ENCODE measurements around the gene OR10V1.
A peak's percentile ranks its signal among the peaks of the same experiment; 100 is the strongest.
"Not testable (repeated sequence)": the region's sequence is repeated elsewhere in the genome, so short reads cannot be mapped to it uniquely, and the experiment has no call there.

Gene OR10V1

DNA sequence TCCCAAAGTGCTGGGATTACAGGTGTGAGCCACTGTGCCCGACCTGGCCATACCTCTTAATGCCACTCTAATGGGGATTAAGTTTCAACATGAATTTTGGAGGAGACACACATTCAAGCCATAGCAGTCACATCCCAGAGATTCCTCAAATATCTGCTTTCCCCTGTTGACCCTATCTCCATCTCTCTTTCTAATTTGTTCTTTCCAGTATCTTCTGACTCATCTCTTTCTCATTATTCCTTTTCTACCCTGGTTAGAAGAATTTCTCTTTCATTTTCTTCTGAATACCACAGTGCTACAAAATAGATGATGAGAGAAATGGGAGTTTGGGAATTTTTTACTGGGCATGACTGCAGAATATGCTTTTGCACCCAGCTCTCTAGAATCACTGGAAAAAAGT is 5.1 kb downstream of the OR10V1 start:
- DNase-seq = no peak

DNA sequence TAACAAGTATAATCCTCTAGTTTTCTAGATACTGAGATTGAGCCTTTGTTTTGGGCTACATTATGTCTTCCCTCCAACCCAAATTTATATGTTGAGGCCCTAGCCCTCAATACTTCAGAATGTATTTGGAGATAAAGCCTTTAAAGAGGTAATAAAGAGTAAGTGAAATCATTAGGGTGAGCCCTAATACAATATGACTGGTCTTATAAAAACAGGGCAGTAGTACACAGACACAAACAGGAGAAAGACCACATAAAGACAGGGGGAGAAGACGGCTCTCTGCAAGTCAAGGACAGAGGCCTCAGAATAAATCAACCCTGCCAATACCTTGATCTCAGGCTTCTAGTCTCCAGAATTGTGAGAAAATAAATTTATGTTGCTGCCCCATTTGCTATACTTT is 6.3 kb downstream of the OR10V1 start:
- DNase-seq = no peak

DNA sequence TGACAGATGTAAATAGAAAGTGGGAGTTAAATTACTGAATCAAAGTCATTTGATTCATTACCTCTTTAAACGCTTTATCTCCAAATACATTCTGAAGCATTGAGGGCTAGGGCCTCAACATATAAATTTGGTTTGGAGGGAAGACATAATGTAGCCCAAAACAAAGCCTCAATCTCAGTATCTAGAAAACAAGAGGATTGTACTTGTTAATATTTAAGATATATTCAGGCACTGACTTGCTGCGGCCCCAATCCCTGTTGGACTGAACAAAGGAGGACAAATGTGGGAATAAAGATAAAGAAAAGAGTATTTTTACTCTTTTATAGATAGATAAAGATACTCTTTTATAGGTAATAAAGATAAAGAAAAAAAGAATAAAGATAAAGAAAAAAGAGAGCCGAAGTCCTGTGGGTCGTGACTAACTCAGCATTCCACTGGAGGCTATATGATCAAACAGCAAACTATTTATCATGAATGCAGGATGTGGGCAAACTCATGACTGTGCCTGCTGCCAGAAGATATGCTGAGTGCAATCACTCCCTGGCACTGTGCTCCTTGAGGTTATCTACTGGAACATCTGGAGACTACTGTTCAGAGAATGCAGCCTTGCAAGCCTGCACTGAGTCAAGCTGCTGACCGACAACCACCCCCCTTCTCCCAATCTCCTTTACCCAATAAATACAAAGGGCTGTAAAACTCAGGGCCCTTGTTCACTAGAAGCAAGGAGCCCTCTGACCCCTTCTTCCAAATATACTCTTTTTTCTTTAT is 6.9 kb downstream of the OR10V1 start:
- no peak for DNase-seq

DNA sequence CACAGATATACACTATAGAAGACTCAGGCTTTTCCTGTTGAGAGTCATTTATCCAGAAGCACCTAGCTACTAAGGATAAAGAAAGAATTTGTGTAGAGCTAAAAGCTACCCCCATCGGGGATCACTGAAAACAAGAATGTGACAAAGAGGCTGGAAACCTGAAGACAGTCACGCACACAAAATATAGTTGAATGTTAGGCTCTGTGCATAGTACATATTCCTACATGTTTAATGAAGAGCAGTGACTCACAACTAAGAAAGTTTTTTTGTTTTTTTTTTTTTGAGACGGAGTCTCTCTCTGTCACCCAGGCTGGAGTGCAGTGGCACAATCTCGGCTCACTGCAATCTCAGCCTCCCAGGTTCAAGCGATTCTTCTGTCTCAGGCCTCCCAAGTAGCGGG is 8.4 kb downstream of the OR10V1 start:
- DNase-seq = no peak

DNA sequence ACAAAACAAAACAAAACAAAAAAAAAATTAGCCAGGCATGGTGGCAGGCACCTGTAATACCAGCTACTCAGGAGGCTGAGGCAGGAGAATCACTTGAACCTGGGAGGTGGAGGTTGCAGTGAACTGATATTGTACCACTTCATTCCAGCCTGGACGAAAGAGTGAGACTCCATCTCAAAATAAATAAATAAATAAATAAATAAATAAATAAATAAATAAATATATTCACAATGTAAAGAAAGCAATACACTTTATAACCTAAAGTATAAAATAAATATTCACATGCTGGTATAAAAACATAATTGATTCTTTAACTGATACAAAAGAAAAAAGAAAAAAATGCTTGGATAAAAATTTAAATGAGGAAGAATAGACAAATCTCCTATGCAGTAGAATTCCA is 10.1 kb downstream of the OR10V1 start:
- DNase-seq = not testable (repeated sequence)

DNA sequence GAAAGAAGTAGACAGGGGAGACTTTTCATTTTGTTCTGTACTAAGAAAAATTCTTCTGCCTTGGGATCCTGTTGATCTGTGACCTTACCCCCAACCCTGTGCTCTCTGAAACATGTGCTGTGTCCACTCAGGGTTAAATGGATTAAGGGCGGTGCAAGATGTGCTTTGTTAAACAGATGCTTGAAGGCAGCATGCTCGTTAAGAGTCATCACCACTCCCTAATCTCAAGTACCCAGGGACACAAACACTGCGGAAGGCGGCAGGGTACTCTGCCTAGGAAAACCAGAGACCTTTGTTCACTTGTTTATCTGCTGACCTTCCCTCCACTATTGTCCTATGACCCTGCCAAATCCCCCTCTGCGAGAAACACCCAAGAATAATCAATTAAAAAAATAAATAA is 13.5 kb downstream of the OR10V1 start:
- not testable (repeated sequence) for DNase-seq

DNA sequence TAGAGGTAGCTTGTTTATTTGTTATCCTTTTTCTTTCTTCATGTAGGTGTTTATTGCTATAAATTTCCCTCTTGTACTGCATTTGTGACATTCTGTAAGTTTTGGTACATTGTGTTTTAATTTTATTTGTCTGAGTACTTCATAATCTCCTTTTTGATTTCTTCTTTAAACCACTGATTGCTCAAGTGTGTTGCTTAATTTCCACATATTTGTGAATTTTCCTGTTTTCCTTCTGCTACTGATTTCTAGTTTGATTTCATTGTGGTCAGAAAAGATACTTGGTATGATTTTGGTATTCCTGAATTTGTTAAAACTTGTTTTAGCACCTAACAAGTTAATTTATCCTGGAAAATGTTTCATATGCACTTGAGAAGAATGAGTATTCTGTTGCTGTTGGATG is 15.1 kb downstream of the OR10V1 start:
- no peak for DNase-seq

DNA sequence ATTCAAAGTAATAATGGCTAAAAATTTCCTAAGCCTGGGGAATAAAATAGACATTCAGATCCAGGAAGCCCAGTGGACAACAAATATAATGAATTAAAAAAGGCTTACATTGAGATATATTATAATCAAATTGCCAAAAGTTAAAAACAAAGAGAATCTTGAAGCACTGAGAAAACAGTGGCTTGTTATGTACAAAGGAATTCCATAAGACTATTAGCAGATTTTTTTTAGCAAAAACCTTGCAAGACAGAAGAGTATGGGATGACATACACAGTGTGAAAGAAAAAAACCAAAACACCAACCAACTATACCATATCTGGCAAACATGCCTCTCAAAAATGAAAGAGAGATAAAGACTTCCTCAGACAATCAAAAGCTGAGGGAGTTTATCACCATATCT is 20.7 kb downstream of the OR10V1 start:
- no peak for DNase-seq

DNA sequence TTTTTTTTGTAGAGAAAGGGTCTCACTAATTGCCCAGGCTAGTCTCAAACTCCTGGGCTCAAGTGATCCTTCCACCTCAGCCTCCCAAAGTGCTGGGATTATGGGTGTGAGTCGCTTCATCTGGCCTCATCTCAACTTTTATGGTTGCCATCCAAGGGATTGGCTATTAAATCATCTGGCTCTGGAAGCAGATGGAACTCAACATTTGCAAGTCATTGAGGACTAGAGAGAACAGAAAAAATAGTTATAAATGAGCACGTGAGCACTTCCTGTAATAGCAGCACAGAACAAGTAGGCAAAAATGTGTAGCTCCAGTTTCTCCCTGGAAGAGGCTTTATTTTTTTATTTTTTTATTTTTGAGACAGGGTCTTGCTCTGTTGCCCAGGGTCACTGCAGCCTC is 22.5 kb downstream of the OR10V1 start:
- no peak for DNase-seq

DNA sequence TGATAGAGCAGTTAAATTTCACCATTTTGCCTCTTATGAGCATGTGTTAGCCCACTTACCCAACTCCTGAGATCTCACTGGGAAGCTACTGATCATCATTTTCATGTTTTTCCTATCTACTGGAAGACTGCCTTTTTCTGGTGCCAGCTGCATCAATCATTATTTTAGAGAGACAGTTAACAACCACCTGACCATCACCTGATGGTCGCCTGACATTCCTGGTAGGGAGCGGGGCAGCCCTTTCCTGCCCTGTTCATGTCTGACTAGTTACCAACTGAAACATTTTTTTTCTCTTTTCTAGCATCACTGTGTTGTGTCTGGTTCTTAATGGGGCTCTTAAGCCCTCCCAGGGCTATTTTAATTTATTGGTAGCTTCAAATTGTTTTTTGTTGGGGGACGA is 24.6 kb downstream of the OR10V1 start:
- DNase-seq = no peak

DNA sequence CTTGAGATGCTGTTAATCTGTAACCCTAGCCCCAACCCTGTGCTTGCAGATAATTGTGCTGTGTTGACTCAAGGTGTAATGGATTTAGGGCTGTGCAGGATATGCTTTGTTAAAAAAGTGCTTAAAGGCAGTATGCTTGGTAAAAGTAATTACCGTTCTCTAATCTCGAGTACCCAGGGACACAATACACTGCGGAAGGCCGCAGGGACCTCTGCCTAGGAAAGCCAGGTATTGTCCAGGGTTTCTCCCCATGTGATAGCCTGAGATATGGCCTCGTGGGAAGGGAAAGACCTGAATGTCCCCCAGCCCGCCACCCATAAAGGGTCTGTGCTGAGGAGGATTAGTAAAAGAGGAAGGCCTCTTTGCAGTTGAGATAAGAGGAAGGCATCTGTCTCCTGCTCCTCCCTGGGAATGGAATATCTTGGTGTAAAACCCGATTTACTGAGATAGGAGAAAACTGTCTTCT is 32.4 kb downstream of the OR10V1 start:
- not testable (repeated sequence) for DNase-seq

DNA sequence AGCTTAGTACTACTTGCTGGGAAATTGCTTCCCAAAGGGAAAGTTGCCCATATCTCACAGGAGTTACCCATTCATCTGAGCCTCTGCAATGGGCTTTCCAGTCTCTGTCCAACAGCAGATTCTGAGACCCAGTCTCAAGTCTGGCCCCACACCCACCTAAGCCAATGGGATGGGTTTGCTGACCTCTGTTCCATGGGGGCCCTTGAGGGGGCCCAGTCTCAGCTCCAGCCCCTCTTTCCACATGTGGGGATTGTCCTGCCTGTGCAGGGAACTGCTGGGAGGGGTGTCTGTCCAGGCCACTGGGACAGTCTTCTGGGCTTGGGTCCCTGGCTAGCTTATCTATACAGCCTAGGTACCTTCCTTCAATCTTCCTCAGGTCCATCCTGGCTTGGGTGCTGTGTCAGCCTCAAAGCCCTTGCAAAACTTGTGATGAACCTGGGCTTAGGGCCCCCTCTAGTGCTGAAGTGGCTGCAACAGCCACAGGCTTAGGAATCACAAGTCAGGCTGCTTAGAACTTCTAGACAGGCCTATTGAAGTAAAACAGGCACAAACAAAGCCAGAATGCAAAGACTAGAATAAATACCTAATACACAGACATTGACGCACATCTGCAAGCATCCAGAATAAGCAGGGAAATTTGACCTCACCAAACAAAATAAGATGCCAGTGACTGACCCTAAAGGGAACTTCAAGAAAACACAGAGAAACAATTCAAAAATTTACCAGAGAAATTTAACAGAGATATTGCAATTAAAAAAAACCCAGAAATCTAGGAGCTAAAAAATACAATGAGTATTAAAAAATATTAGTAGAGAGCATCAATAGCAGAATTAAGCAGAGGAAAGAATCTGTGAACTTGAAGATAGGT is 33.1 kb downstream of the OR10V1 start:
- peak; percentile 38 for DNase-seq

DNA sequence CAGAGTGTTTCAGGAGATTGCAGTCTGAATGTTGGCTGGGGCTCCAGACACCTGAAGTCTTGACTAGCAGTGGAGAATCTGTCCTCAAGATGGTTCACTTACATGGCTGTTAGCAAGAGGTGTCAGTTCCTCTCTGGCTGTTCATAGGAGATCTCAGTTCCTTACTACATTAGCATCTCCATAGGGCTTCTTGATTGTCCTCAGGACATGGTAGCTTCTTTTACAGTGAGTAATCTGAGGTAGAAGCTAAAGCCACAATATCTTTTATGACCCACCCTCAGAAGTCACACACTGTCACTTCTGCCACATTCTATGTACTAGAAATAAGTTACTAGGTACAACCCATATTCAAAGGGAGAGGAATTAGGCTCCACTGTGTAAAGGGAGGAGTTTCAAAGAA is 34.3 kb downstream of the OR10V1 start:
- DNase-seq = no peak

DNA sequence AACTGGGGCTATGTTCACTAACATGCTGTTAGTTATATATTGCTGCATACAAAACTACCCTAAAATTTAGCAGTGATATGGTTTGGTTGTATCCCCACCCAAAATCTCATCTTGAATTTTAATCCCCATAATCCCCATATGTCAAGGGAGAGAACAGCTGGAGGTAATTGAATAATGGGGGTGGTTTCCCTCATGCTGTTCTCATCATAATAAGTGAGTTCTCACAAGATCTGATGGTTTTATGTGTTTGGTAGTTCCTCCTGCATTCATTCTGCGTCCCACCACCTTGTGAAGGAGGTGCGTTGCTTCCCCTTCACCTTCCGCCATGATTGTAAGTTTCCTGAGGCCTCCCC is 34.9 kb downstream of the OR10V1 start:
- DNase-seq = no peak

DNA sequence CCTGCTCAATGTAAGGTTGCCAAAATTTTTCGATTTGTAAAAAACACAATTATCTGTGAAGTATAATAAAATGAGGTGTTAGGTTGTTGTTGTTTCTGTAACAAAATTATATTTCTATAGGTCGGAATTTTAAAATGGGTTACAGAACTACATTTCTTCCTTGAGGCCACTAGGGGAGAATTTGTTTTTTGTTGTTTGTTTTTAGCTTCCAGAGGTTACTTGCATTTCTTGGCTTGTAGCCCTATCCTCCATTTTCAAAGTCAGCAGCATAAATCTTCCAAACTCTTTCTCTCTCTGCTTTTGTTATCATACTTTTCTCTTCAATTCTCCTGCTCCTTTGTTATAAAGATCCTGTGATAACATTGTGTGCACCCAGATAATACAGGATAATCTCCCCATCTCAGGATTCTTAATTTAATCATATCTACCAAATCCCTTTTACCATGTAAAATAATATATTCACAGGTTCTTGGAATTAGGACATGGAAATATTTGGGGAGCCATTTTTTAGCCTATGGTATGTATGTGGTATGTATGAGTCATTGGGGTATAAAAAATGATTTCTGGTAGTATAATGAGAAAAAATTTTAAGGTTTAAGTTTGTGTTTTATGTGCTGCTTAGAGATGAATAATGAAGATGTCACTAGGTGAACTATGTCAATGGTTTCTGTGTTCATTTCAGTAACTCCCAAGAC is 35.4 kb downstream of the OR10V1 start:
- no peak for DNase-seq

DNA sequence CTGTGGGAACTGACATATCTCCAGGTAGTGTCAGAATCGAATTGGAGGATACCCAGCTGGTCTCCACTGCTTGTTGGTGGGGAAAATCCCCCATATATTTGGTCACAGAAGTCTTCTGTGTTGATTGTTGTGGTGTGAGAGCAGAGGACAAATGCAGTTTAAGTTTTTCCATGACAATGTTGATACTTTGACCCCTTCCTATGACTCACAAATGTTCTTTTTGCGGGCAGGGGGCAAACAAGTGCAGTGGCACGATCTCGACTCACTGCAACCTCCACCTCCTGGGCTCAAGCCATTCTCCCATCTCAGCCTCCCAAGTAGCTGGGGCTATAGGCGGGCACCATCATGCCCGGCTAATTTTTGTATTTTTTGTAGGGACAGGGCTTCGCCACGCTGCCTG is 37.4 kb downstream of the OR10V1 start:
- DNase-seq = no peak

DNA sequence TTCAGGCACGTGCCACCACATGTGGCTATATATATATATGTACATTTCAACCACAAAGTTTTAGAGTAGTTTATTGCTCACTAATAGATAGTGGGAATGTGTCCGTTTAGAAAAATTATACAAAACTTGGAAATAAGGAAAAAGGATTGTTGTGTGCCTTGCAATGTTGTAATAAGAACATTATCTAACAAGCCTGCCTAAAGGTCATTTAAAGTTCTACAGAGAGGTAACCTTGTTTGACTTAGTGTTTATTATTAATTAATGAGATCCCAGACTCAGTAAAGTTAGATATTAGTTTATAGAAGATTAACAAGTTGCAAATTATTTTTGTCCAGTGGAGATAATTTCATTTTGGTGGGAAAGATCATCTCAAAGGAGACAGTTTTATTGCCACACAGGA is 39.4 kb downstream of the OR10V1 start:
- DNase-seq = no peak

DNA sequence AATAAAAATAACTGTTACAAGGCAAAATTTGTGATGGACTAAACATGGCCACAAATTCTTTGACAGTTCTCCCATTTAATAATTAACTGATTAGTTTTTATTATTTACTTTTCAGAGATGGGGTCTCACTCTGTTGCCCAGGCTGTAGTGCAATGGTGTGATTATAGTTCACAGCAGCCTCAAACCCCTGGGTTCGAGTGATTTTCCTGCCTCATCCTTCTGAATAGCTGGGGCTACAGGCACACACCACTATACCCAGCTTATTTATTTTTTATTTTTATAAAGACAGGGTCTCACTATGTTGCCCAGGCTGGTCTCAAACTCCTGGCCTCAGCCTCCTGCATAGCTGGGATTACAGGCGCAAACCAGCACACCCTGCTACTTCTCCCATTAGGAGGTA is 40.4 kb downstream of the OR10V1 start:
- DNase-seq = no peak

DNA sequence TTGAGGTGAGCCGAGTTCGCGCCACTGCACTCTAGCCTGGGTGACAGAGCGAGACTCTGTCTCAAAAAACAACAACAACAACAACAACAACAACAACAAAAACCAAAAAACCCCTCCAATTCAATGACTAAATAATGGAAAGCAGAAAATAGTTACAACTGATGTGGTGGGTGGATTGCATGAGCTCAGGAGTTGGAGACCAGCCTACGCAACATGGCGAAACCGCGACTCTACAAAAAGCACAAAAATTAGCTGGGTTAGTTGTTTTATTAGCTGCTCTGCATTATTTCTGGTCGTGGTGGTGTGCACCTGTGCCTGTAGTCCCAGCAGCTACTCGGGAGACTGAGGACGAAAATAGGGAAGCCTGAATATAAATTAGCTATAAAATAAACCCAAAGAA is 42.2 kb downstream of the OR10V1 start:
- DNase-seq = no peak

DNA sequence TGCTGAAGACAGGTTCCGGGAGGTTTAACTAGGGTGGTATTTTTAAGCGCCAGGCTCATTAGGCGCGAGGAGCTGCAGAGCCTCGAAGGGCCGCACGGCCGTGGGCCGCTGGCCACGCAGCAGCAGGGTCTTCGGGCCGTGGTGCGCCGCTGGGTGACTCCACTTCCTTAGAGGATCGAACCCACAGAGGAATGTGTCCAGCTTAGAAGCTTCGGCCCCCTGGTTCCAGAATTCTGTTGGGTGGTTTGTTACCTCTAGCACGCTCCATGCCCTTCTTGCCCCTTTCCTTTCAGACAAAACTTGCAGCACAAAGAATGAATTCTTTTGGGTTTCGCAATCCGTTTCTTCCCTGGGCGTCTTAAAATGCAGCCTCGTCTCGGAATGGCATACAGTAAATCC is 44.0 kb downstream of the OR10V1 start:
- DNase-seq = no peak

DNA sequence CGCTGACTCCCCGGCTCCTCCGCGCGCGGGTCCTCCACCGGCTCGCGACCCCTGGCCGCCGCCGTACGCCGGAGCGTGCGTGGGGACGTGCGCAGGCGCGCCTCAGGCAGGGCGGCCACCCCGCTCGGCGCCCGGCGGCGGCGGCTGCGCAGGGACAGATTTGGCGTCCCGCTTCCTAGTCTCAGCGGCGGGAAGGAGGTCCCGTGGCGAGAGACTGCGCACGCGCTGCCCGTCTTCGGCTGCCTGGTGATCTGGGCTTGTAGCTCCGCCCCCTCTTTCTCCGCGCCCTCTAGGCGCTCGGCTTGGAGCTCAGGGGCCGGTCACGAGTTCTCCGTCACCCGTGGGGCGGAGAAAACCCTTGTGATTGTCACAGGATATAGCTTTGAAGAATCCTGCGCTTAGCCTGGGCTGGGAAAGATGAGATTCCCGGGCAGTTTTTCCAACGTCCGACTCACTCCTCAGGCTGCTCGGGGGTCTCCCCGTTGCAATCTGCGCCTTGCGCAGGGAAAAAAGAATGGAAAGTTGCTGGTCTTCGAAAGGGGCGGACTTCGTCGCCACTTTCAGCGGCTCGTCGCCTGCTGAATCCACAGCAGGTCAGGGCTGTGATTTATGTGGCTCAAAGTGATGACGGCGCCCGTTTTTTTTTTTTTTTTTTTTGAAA is 44.6 kb downstream of the OR10V1 start, which contains the start of gene PATL1:
TSS of gene PATL1 (minus strand) at position 88 of the 661 bp plus-strand sequence. CDS start 142 bp downstream, outside the sequence.
- peak; percentile 99 for DNase-seq

DNA sequence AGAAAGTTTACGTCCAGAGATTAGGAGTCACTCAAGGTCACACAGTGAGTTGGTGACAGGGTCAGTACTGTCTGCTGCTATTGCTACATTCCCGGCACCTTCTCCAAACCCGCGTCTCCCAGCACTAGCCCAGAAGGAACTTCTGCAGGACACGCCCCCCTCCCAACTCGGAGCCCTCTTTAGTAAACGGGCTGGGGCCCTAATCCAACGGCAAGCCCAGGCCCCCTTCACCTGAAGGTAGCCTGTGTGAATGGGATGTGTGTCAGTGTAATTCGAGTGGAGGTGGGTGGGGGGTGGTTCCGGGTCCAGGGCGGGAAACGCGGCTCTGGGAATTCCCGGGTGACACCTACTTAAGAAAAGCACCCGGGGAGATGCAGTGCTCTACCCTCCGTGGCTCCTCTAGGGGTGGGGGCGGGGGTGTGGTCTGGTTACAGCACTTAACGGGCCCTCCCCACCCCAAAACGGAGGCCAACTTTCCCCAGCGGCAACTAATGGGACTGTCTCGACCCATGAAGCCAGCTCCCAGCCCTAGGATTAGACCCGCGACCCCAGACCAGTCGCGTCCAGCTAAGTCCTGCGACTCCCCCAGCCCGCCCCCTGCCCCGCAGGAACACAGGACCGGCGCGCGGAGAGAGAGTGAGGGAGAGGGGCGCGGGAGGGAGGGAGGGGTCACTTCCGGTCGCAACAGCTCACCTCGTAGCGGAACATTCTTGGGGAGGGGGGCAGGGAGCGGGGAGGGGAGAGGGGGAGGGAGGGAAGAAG is 45.3 kb downstream of the OR10V1 start:
- peak; percentile 66 for DNase-seq
